ENCODE results near the gene FSTL4. TPM values are rescaled to one million over a fixed set of nuclear protein-coding genes. Genes with fewer than 3 reads are reported as not detected.

Gene FSTL4
- total and polyA plus RNA-seq, 2 donors from 2014 or later: 0.09 to 4.0 TPM

- Histone ChIP-seq H3K36me3 (ENCODE audit: control insufficient read depth in 2 of 3, insufficient read depth in 3 of 3, low read length in 3 of 3) (no peaks in the 10 kb centered on the region), H3K9me3 (ENCODE audit: control insufficient read depth in 2 of 3, insufficient read depth in 1 of 3, low read length in 3 of 3) (no peaks in the 10 kb centered on the region), H3K27me3 (ENCODE audit: control insufficient read depth, insufficient read depth, low read length) (no peaks in the 10 kb centered on the region), H3K4me3 (ENCODE audit: low read length in 3 of 3) (no peak overlapping the region), H3K9ac (ENCODE audit: low read length in 3 of 3) (no peak overlapping the region), H3K27ac (ENCODE audit: low read depth in 2 of 2, low read length in 2 of 2) (peak overlapping the region in 1 of 2 donors; percentile 27), H3K4me1 (ENCODE audit: control insufficient read depth in 2 of 3, insufficient read depth in 2 of 3, low read depth in 1 of 3, low read length in 3 of 3) (no peaks in the 10 kb centered on the region)
- intact Hi-C loops (cut with DNase I): no loop called here
- FAIRE-seq (no peak), DNase-seq (no peak)
- no peak for TF ChIP-seq CTCF (IDR thresholded peaks at IDR 0.05; ENCODE audit: borderline replicate concordance, extremely low read depth, insufficient read depth)
Observed at GRCh38 chr5:133285583-133286021, 326.7 kb downstream of the FSTL4 start.

- no peaks in the 10 kb centered on the region for H3K27me3 ChIP-seq (ENCODE audit: control insufficient read depth, insufficient read depth, low read length)
- TF ChIP-seq CTCF (IDR thresholded peaks at IDR 0.05; ENCODE audit: borderline replicate concordance, extremely low read depth, insufficient read depth): no peak
- H3K27ac ChIP-seq (ENCODE audit: low read depth in 2 of 2, low read length in 2 of 2): no peak overlapping the region
- no peaks in the 10 kb centered on the region for H3K4me1 ChIP-seq (ENCODE audit: control insufficient read depth in 2 of 3, insufficient read depth in 2 of 3, low read depth in 1 of 3, low read length in 3 of 3)
- DNase-seq (no peak), FAIRE-seq (no peak)
- no peaks in the 10 kb centered on the region for H3K36me3 ChIP-seq (ENCODE audit: control insufficient read depth in 2 of 3, insufficient read depth in 3 of 3, low read length in 3 of 3)
- H3K9ac ChIP-seq (ENCODE audit: low read length in 3 of 3): no peak overlapping the region
- H3K4me3 ChIP-seq (ENCODE audit: low read length in 3 of 3): no peak overlapping the region
- intact Hi-C loops (cut with DNase I): no loop called here
- H3K9me3 ChIP-seq (ENCODE audit: control insufficient read depth in 2 of 3, insufficient read depth in 1 of 3, low read length in 3 of 3): no peaks in the 10 kb centered on the region
Observed at GRCh38 chr5:133284306-133284705, 328.0 kb downstream of the FSTL4 start.

GRCh38 chr5:133278317-133278716 lies 334.0 kb downstream of the FSTL4 start:
- Histone ChIP-seq H3K36me3 (ENCODE audit: control insufficient read depth in 2 of 3, insufficient read depth in 3 of 3, low read length in 3 of 3) (no peaks in the 10 kb centered on the region), H3K27ac (ENCODE audit: low read depth in 2 of 2, low read length in 2 of 2) (no peak overlapping the region), H3K9ac (ENCODE audit: low read length in 3 of 3) (no peak overlapping the region), H3K27me3 (ENCODE audit: control insufficient read depth, insufficient read depth, low read length) (no peaks in the 10 kb centered on the region), H3K9me3 (ENCODE audit: control insufficient read depth in 2 of 3, insufficient read depth in 1 of 3, low read length in 3 of 3) (no peaks in the 10 kb centered on the region), H3K4me3 (ENCODE audit: low read length in 3 of 3) (no peak overlapping the region), H3K4me1 (ENCODE audit: control insufficient read depth in 2 of 3, insufficient read depth in 2 of 3, low read depth in 1 of 3, low read length in 3 of 3) (no peaks in the 10 kb centered on the region)
- no peak for TF ChIP-seq CTCF (IDR thresholded peaks at IDR 0.05; ENCODE audit: borderline replicate concordance, extremely low read depth, insufficient read depth)
- DNase-seq (no peak), FAIRE-seq (no peak)
- intact Hi-C loops (cut with DNase I): no loop called here

GRCh38 chr5:133277744-133278143 lies 334.6 kb downstream of the FSTL4 start:
- no peak overlapping the region for H3K27ac ChIP-seq (ENCODE audit: low read depth in 2 of 2, low read length in 2 of 2)
- intact Hi-C loops (cut with DNase I): no loop called here
- no peaks in the 10 kb centered on the region for H3K9me3 ChIP-seq (ENCODE audit: control insufficient read depth in 2 of 3, insufficient read depth in 1 of 3, low read length in 3 of 3)
- DNase-seq (no peak), FAIRE-seq (no peak)
- no peak overlapping the region for H3K9ac ChIP-seq (ENCODE audit: low read length in 3 of 3)
- no peak overlapping the region for H3K4me3 ChIP-seq (ENCODE audit: low read length in 3 of 3)
- H3K27me3 ChIP-seq (ENCODE audit: control insufficient read depth, insufficient read depth, low read length): no peaks in the 10 kb centered on the region
- H3K36me3 ChIP-seq (ENCODE audit: control insufficient read depth in 2 of 3, insufficient read depth in 3 of 3, low read length in 3 of 3): no peaks in the 10 kb centered on the region
- no peaks in the 10 kb centered on the region for H3K4me1 ChIP-seq (ENCODE audit: control insufficient read depth in 2 of 3, insufficient read depth in 2 of 3, low read depth in 1 of 3, low read length in 3 of 3)
- TF ChIP-seq CTCF (IDR thresholded peaks at IDR 0.05; ENCODE audit: borderline replicate concordance, extremely low read depth, insufficient read depth): no peak
